SK-N-SH treated with all-trans-retinoic acid at 6 μM for 48 hours (cell line): Measurements from ENCODE around the gene HOGA1.
"Not testable (repeated sequence)": the region's sequence is repeated elsewhere in the genome, so short reads cannot be mapped to it uniquely, and the experiment has no call there.

Experiments used
- ATAC-seq: fragments of 200-7000 bp; cut with Tn5 transposase; 3 replicates; pipeline ENCODE4 v1.9.1; 2020; ENCODE audit warnings: mild to moderate bottlenecking, moderate library complexity
- ARNTL ChIP-seq: fragments of 450-650 bp; formaldehyde crosslinking; IDR thresholded peaks from 2 replicates; pipeline ENCODE4 v1.5.0; 2020; ENCODE audit warnings: low read depth, mild to moderate bottlenecking, moderate library complexity, borderline replicate concordance
- CSDC2 ChIP-seq: fragments of 250-450 bp; sonication (Bioruptor Pico); IDR thresholded peaks from 2 replicates; pipeline ENCODE4 v1.5.0; 2020; ENCODE audit warnings: mild to moderate bottlenecking, moderate library complexity
- ESRRG ChIP-seq: fragments of 250-450 bp; sonication (Bioruptor Pico); IDR thresholded peaks from 2 replicates; pipeline ENCODE4 v1.6.1; 2021; ENCODE audit warnings: mild to moderate bottlenecking
- ISL1 ChIP-seq: fragments of 250-450 bp; sonication (Bioruptor Pico); IDR thresholded peaks from 2 replicates; pipeline ENCODE4 v2.1.2; 2022; ENCODE audit warnings: mild to moderate bottlenecking, moderate library complexity
- OSR1 ChIP-seq: fragments of 250-450 bp; sonication (Bioruptor Pico); IDR thresholded peaks from 2 replicates; pipeline ENCODE4 v1.8.0; 2022; ENCODE audit warnings: moderate library complexity, mild to moderate bottlenecking, inconsistent platforms
- SNAI2 ChIP-seq: fragments of 250-450 bp; sonication (Bioruptor Pico); IDR thresholded peaks from 2 replicates; pipeline ENCODE4 v1.5.0; 2020; ENCODE audit warnings: mild to moderate bottlenecking, moderate library complexity
- TCF4 ChIP-seq: fragments of 250-450 bp; sonication (Bioruptor Pico); IDR thresholded peaks from 2 replicates; pipeline ENCODE4 v1.8.0; 2021; ENCODE audit warnings: mild to moderate bottlenecking, moderate library complexity, borderline replicate concordance
- TOX ChIP-seq: fragments of 250-450 bp; sonication (Bioruptor Pico); IDR thresholded peaks from 2 replicates; pipeline ENCODE4 v1.8.0; 2021; ENCODE audit warnings: mild to moderate bottlenecking, moderate library complexity, borderline replicate concordance
- ZC3H10 ChIP-seq: fragments of 250-450 bp; sonication (Bioruptor Pico); IDR thresholded peaks from 2 replicates; pipeline ENCODE4 v1.5.1; 2021; ENCODE audit warnings: mild to moderate bottlenecking, moderate library complexity
- ZFP3 ChIP-seq: fragments of 250-450 bp; sonication (Bioruptor Pico); IDR thresholded peaks from 2 replicates; pipeline ENCODE4 v1.5.0; 2020; ENCODE audit warnings: mild to moderate bottlenecking, moderate library complexity
- ZNF565 ChIP-seq: fragments of 450-650 bp; formaldehyde crosslinking; conservative IDR thresholded peaks from 2 replicates; pipeline ENCODE4 v1.5.0; 2020; ENCODE audit warnings: low read depth, mild to moderate bottlenecking, moderate library complexity
- ZNF70 ChIP-seq: fragments of 450-650 bp; formaldehyde crosslinking; IDR thresholded peaks from 2 replicates; pipeline ENCODE4 v1.5.0; 2020; ENCODE audit warnings: mild to moderate bottlenecking, moderate library complexity
- TF ChIP-seq, protein P1 (sequence below): fragments of 250-450 bp; sonication (Bioruptor Pico); IDR thresholded peaks from 2 replicates; pipeline ENCODE4 v1.5.1; 2020; ENCODE audit warnings: low read depth, mild to moderate bottlenecking, moderate library complexity
- TF ChIP-seq, protein P2 (sequence below): fragments of 250-450 bp; sonication (Bioruptor Pico); IDR thresholded peaks from 2 replicates; pipeline ENCODE4 v1.8.0; 2021; ENCODE audit warnings: low read depth, mild to moderate bottlenecking, moderate library complexity, borderline replicate concordance
- TF ChIP-seq, protein P3 (sequence below): fragments of 250-450 bp; sonication (Bioruptor Pico); IDR thresholded peaks from 2 replicates; pipeline ENCODE4 v1.8.0; 2020; ENCODE audit warnings: mild to moderate bottlenecking, moderate library complexity, borderline replicate concordance
- TF ChIP-seq, protein P4 (sequence below): fragments of 250-450 bp; sonication (Bioruptor Pico); IDR thresholded peaks from 2 replicates; pipeline ENCODE4 v1.5.0; 2020; ENCODE audit warnings: mild to moderate bottlenecking, moderate library complexity
- TF ChIP-seq, protein P5 (sequence below): fragments of 250-450 bp; sonication (Bioruptor Pico); IDR thresholded peaks from 2 replicates; pipeline ENCODE4 v1.5.1; 2021; ENCODE audit warnings: mild to moderate bottlenecking, moderate library complexity

HOGA1 gene

DNA sequence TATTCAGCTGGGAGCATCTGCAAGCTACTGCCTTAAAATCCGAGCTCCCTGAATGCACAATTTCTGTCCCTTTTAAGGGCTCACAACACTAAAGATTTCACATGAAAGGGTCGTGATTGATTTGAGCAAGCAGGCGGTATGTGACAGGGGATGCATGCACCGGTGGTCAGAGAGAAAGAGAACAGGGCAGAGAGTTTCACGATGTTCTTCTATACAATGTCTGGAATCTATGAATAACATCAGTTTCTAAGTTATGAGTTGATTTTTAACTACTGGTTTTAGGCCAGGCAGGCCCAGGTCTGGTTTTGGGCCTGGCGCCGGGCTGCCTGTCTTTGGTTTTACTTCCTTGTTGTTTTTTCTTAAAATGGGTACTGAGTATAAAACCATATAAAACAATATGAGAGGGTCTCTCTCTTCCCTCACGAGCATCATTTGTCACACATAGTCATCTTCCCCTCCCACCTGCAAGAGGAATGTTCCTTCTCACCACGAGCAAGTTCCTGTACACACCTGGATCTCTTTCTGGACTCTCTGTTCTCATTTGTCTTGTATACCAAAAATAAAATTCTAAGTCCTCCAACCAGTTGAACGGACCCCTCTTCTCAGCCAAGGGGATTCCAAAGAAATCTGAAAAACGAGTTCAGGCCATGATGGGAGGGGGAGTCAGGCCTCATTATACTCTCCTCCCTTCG lies 22.7 kb upstream of the HOGA1 start:
- not testable (repeated sequence) for ATAC-seq

DNA sequence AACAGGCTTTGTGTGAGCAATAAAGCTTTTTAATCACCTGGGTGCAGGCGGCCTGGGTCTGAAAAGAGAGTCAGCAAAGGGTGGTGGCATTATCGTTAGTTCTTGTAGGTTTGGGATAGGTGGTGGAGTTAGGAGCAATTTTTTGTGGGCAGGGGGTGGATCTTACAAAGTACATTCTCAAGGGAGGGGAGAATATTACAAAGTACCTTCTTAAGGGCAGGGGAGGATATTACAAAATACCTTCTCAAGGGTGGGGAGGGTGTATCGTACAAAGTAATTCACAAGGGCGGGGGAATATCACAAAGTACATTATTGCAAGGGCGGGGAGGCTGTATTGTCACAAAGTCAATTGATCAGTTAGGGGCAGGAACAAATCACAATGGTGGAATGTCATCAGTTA lies 21.9 kb upstream of the HOGA1 start:
- not testable (repeated sequence) for ATAC-seq

DNA sequence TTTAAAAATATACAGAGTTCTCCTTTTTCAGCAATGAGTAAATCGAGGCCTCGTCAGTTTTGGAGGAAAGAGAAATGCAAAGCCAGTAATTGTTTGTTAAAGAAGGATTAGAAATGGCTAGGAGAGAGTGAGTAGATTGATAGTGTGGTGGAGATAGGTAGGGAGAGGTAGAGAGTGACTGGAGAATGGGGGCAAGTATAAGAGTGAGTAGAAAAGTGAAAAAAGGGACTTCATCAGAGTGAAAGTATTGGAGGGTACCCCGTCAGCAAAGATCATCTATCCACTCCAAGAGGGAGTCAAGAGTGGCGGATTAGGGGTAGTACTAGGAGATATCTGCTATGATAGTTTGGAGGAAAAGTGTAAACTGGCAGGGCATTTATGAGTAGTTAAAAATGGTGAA lies 20.9 kb upstream of the HOGA1 start:
- no peak for ATAC-seq
- TF ChIP-seq CSDC2 (CRISPR knock-in tag), result no peak
- TF ChIP-seq ZC3H10, result no peak
- no peak for TF ChIP-seq ZNF70 (CRISPR knock-in tag)
- TF ChIP-seq TCF4, result no peak
- TF ChIP-seq, protein P1, sequence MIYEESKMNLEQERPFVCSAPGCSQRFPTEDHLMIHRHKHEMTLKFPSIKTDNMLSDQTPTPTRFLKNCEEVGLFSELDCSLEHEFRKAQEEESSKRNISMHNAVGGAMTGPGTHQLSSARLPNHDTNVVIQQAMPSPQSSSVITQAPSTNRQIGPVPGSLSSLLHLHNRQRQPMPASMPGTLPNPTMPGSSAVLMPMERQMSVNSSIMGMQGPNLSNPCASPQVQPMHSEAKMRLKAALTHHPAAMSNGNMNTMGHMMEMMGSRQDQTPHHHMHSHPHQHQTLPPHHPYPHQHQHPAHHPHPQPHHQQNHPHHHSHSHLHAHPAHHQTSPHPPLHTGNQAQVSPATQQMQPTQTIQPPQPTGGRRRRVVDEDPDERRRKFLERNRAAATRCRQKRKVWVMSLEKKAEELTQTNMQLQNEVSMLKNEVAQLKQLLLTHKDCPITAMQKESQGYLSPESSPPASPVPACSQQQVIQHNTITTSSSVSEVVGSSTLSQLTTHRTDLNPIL (CRISPR knock-in tag), result no peak
- TF ChIP-seq, protein P2, sequence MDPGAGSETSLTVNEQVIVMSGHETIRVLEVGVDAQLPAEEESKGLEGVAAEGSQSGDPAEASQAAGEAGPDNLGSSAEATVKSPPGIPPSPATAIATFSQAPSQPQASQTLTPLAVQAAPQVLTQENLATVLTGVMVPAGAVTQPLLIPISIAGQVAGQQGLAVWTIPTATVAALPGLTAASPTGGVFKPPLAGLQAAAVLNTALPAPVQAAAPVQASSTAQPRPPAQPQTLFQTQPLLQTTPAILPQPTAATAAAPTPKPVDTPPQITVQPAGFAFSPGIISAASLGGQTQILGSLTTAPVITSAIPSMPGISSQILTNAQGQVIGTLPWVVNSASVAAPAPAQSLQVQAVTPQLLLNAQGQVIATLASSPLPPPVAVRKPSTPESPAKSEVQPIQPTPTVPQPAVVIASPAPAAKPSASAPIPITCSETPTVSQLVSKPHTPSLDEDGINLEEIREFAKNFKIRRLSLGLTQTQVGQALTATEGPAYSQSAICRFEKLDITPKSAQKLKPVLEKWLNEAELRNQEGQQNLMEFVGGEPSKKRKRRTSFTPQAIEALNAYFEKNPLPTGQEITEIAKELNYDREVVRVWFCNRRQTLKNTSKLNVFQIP, result no peak
- TF ChIP-seq ARNTL (CRISPR knock-in tag), result no peak
- TF ChIP-seq SNAI2, result no peak
- TF ChIP-seq ZFP3 (CRISPR knock-in tag), result no peak
- TF ChIP-seq, protein P3, sequence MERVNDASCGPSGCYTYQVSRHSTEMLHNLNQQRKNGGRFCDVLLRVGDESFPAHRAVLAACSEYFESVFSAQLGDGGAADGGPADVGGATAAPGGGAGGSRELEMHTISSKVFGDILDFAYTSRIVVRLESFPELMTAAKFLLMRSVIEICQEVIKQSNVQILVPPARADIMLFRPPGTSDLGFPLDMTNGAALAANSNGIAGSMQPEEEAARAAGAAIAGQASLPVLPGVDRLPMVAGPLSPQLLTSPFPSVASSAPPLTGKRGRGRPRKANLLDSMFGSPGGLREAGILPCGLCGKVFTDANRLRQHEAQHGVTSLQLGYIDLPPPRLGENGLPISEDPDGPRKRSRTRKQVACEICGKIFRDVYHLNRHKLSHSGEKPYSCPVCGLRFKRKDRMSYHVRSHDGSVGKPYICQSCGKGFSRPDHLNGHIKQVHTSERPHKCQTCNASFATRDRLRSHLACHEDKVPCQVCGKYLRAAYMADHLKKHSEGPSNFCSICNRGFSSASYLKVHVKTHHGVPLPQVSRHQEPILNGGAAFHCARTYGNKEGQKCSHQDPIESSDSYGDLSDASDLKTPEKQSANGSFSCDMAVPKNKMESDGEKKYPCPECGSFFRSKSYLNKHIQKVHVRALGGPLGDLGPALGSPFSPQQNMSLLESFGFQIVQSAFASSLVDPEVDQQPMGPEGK, result no peak
- no peak for TF ChIP-seq ESRRG (CRISPR knock-in tag)
- no peak for TF ChIP-seq ZNF565 (CRISPR knock-in tag)
- TF ChIP-seq ISL1 (CRISPR knock-in tag), result no peak
- no peak for TF ChIP-seq OSR1 (CRISPR knock-in tag)
- TF ChIP-seq, protein P4, sequence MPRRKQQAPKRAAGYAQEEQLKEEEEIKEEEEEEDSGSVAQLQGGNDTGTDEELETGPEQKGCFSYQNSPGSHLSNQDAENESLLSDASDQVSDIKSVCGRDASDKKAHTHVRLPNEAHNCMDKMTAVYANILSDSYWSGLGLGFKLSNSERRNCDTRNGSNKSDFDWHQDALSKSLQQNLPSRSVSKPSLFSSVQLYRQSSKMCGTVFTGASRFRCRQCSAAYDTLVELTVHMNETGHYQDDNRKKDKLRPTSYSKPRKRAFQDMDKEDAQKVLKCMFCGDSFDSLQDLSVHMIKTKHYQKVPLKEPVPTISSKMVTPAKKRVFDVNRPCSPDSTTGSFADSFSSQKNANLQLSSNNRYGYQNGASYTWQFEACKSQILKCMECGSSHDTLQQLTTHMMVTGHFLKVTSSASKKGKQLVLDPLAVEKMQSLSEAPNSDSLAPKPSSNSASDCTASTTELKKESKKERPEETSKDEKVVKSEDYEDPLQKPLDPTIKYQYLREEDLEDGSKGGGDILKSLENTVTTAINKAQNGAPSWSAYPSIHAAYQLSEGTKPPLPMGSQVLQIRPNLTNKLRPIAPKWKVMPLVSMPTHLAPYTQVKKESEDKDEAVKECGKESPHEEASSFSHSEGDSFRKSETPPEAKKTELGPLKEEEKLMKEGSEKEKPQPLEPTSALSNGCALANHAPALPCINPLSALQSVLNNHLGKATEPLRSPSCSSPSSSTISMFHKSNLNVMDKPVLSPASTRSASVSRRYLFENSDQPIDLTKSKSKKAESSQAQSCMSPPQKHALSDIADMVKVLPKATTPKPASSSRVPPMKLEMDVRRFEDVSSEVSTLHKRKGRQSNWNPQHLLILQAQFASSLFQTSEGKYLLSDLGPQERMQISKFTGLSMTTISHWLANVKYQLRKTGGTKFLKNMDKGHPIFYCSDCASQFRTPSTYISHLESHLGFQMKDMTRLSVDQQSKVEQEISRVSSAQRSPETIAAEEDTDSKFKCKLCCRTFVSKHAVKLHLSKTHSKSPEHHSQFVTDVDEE (CRISPR knock-in tag), result no peak
- TF ChIP-seq, protein P5, sequence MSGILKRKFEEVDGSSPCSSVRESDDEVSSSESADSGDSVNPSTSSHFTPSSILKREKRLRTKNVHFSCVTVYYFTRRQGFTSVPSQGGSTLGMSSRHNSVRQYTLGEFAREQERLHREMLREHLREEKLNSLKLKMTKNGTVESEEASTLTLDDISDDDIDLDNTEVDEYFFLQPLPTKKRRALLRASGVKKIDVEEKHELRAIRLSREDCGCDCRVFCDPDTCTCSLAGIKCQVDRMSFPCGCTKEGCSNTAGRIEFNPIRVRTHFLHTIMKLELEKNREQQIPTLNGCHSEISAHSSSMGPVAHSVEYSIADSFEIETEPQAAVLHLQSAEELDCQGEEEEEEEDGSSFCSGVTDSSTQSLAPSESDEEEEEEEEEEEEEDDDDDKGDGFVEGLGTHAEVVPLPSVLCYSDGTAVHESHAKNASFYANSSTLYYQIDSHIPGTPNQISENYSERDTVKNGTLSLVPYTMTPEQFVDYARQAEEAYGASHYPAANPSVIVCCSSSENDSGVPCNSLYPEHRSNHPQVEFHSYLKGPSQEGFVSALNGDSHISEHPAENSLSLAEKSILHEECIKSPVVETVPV (CRISPR knock-in tag), result no peak

DNA sequence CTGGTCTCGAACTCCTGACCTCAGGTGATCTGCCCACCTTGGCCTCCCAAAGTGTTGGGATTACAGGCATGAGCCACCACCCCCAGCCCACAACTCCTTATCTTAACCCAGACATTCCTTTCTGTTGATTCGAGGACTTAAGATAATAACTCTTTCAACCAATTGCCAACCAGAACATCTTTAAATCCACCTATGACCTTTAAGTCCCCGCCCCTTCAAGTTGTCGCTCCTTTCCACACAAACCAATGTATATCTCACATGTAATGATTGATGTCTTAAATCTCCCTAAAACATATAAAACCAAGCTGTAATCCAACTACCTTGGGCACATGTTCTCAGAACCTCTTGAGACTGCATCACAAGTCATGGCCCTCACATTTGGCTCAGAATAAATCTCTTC lies 19.4 kb upstream of the HOGA1 start:
- no peak for ATAC-seq
- TF ChIP-seq ZFP3 (CRISPR knock-in tag), result no peak
- TF ChIP-seq, protein P1 (CRISPR knock-in tag), result no peak
- TF ChIP-seq, protein P4 (CRISPR knock-in tag), result no peak
- no peak for TF ChIP-seq TOX (CRISPR knock-in tag)
